T follicular helper cell (primary cell): ENCODE measurements around the gene KCNA4.
"Not testable (repeated sequence)": the region's sequence is repeated elsewhere in the genome, so short reads cannot be mapped to it uniquely, and the experiment has no call there.

Source experiments
- DNase-seq: peaks from one replicate; pipeline ENCODE4 v3.0.0-alpha.2; 2020; ENCODE audit warnings: low read depth

KCNA4 gene

GRCh38 chr11:30000986-30001750 lies 15.7 kb downstream of the KCNA4 start:
- no peak for DNase-seq

GRCh38 chr11:29996016-29996415 lies 20.8 kb downstream of the KCNA4 start:
- no peak for DNase-seq

GRCh38 chr11:29989174-29989970 lies 27.5 kb downstream of the KCNA4 start:
- no peak for DNase-seq

GRCh38 chr11:29985248-29985647 lies 31.6 kb downstream of the KCNA4 start:
- DNase-seq, result no peak

- no peak for DNase-seq
These were observed 32.3 kb downstream of the KCNA4 start for GRCh38 chr11:29984544-29984943.

GRCh38 chr11:29978549-29978948 lies 38.3 kb downstream of the KCNA4 start:
- no peak for DNase-seq

- DNase-seq, result not testable (repeated sequence)
These were observed 41.2 kb downstream of the KCNA4 start for GRCh38 chr11:29975580-29975979.

GRCh38 chr11:29963796-29964195 lies 53.0 kb downstream of the KCNA4 start:
- no peak for DNase-seq

GRCh38 chr11:29963036-29963435 lies 53.8 kb downstream of the KCNA4 start:
- DNase-seq, result no peak

- no peak for DNase-seq
These were observed 54.6 kb downstream of the KCNA4 start for GRCh38 chr11:29962243-29962642.
